ENCODE data around the gene ANTXR2.

DNA sequence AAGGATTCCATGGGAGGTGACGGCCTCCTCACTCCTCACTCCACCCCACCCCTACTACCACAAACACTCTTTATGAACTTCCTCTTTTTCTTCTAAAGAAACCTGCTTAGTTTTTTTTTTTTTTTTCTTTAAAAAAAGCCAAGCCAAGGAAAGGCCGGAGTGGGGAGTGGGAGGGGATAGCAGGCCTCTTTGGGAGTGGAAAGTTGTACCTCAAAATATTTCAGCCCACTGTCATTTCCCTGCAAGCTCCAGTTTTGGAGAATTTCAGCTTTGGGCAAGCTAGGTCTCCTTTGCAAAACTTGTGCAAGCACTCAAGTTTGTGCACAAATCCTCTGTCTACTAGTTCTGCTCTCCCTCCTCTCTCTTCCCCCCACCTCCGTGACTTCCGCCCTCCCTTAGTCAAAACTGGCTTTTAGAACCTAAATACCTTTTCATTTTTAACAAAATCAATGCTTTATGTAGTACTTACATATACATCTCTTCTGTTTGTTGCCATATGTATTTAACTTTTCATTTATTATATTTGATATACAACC lies 512 bp upstream of the ANTXR2 start:
- TF ChIP-seq POLR2A (IDR thresholded peaks at IDR 0.05) (no peak), CTCF (IDR thresholded peaks at IDR 0.05) (no peak), POLR2AphosphoS5 (IDR thresholded peaks at IDR 0.05) (no peak), EP300 (IDR thresholded peaks at IDR 0.05) (no peak)
